Measurements from ENCODE around the gene PIF1.

PIF1 gene

DNA sequence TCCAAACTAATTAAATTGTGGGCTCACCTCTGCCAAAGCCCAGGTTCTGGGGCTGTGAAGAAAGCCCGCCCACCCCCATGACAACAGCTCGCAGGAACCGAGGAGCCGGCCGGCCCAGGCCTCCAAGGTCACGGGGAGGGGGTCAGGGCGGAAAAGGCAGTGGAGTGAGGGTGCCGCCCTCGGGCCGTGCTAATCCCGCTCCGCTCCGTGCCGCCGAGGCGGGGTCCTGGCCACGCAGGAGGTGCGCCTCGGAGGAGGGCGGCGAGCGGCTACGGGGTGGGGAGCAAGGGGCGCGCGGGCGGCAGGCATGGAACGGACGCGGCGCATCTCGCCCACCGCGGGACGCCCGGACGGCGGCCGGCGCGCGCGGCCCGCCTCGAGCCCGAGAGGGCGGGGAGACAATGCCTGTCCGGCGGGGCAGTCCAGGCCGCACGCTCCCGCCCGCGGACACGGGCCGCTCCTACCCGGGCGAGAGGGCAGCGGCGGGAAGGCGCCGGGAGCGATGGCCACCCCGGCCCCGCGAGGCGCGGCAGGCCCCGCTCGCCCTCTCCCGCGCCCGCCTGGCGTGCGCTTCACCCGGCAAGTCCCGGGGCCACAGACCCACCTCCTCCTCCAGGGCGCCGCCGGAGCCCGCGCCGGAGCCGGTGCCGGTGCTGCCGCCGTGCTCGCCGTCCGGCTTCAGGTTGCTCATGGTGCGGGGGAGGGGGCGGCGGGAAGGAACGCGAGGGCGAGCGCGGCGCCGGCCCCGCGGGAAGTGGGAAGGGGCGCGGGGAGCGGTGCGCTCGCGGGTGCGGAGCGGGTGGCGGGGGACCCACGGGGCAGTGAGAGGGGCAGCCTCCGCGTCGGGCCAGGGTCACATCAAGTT lies 50.6 kb downstream of the PIF1 start:
- no peak for DNase-seq (ENCODE audit: low spot score)
- FAIRE-seq, result no peak

GRCh38 chr15:64774037-64774628 lies 51.3 kb downstream of the PIF1 start:
- FAIRE-seq, result no peak
- no peak for DNase-seq (ENCODE audit: low spot score)

- no peak for FAIRE-seq
Measured at GRCh38 chr15:64773606-64774005, 51.8 kb downstream of the PIF1 start.

DNA sequence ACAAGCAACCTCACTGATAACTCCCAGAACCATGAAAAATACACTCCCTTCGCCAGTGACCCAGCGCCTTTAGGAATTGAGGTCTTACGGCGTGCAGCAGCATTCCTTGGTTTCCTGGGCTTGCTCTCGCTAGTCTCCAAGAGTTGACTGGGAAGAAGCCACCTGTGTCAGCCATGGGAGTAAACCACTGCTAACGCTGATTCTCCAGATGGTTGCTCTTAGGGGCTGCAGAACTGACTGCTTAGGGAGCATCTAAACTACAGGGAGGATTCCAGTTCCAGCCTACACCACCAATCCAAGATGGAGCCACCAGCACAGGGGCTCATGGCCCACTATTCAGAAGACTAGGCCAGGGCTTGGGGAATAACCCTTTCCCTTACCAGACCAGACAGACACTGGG lies 52.5 kb downstream of the PIF1 start:
- DNase-seq (ENCODE audit: low spot score), result no peak

More at GRCh38 chr15:64773606-64774005, 51.8 kb downstream of the PIF1 start:
- DNase-seq (ENCODE audit: low spot score), result no peak

DNA sequence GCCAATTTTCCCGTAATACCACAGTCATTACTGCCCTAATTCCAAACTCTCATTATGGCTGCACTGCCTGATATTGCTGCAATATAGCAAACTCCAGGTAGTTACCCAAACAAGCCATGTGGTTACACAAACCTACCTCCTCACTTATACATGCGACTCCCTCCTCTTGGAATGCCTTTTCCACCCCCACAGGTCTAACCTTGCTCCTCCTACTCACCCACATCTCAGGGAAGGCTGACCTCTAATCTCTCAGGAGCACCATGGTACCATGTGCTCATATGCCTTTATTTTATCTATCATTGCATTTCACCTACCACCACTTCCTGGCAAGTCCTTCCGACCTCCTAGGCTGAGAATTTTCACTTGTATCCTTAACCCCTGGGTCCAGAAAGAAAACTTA lies 53.0 kb downstream of the PIF1 start:
- no peak for FAIRE-seq
- no peak for DNase-seq (ENCODE audit: low spot score)

More for the DNA sequence above, 52.5 kb downstream of the PIF1 start:
- no peak for FAIRE-seq

GRCh38 chr15:64770626-64771025 lies 54.8 kb downstream of the PIF1 start:
- FAIRE-seq, result no peak
- no peak for DNase-seq (ENCODE audit: low spot score)

- DNase-seq (ENCODE audit: low spot score) (no peak), FAIRE-seq (no peak)
Measured at GRCh38 chr15:64767203-64767602, 58.2 kb downstream of the PIF1 start.

- FAIRE-seq, result no peak
- DNase-seq (ENCODE audit: low spot score), result no peak
Measured at GRCh38 chr15:64766058-64766457, 59.4 kb downstream of the PIF1 start.

All from RCC 7860 (cell line).